ENCODE results near the gene ERCC1. TPM values are rescaled to one million over a fixed set of nuclear protein-coding genes. Genes with fewer than 3 reads are reported as not detected.
A peak's percentile ranks its signal among the peaks of the same experiment; 100 is the strongest.

The ERCC1 gene
- total RNA-seq, 1 experiment from 2014 or later: 62.4 TPM

DNA sequence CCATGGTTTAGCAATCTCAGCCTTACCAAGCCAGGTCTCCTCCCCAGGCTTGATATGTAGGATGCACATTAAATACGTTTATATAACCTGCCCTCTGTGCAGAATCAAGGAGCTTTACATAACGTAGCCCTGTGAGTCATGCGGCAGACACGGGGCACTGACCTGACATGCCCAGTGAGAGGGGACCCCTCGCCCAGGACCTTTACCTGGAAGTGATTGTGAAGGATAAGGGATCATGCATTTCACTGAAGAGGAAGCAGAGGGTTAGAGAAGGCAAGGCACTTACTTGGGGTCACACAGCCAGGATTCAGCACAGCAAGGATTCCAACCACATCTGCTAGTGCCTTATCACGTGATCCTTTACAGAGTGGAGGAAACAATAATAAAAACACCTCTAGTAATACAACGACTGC lies 25.2 kb upstream of the ERCC1 start:
- H3K27me3 ChIP-seq (ENCODE audit: insufficient read depth, low read length): no peaks in the 10 kb centered on the region; the same call in 1 of the 2 replicates
- H3K4me2 ChIP-seq (ENCODE audit: insufficient read depth, insufficient read length, low read length): no peak overlapping the region
- no peak overlapping the region for H2AK5ac ChIP-seq (ENCODE audit: insufficient read length, low read length)
- no peak overlapping the region for H3K56ac ChIP-seq (ENCODE audit: insufficient read length, low read depth, low read length)
- peaks cover 5% of the 10 kb centered on the region for H3K23me2 ChIP-seq (ENCODE audit: insufficient read length, low read depth, low read length, poor library complexity, severe bottlenecking)
- no peak overlapping the region for H4K8ac ChIP-seq (replicated peaks; ENCODE audit: insufficient read length, low read depth, low read length)
- no peak overlapping the region for H3K4ac ChIP-seq (ENCODE audit: low read depth, low read length)
- TF ChIP-seq, protein P1, sequence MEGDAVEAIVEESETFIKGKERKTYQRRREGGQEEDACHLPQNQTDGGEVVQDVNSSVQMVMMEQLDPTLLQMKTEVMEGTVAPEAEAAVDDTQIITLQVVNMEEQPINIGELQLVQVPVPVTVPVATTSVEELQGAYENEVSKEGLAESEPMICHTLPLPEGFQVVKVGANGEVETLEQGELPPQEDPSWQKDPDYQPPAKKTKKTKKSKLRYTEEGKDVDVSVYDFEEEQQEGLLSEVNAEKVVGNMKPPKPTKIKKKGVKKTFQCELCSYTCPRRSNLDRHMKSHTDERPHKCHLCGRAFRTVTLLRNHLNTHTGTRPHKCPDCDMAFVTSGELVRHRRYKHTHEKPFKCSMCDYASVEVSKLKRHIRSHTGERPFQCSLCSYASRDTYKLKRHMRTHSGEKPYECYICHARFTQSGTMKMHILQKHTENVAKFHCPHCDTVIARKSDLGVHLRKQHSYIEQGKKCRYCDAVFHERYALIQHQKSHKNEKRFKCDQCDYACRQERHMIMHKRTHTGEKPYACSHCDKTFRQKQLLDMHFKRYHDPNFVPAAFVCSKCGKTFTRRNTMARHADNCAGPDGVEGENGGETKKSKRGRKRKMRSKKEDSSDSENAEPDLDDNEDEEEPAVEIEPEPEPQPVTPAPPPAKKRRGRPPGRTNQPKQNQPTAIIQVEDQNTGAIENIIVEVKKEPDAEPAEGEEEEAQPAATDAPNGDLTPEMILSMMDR (conservative IDR thresholded peaks at IDR 0.05): no peak
- WGBS (ENCODE audit: extremely low coverage, insufficient read length, low lambda C conversion rate): no CpG with 5 or more reads among the region's 7 CpGs
- no peak overlapping the region for H2BK20ac ChIP-seq (ENCODE audit: low read depth, low read length, poor library complexity, severe bottlenecking)
- peaks cover 42% of the 10 kb centered on the region for H3K27me3 Mint-ChIP-seq (ENCODE audit: low read depth)
- no peaks in the 10 kb centered on the region; a peak in 1 of 7 replicates for H3K36me3 Mint-ChIP-seq (ENCODE audit: insufficient read depth in 1 of 3, low read depth in 3 of 3)
- H3K9me3 Mint-ChIP-seq: peaks cover 4 to 11% of the 10 kb centered on the region in 2 experiments; a peak in 4 of 5 replicates
- no peak for DNase-seq
- no peak overlapping the region for H4K5ac ChIP-seq (ENCODE audit: insufficient read length, low read depth, low read length)
- H2BK120ac ChIP-seq (ENCODE audit: low read depth, low read length, poor library complexity, severe bottlenecking): no peak overlapping the region
- peaks cover 15 to 25% of the 10 kb centered on the region in 2 experiments for H3K4me1 Mint-ChIP-seq
- H3K4me3 Mint-ChIP-seq: no peak overlapping the region
- no peaks in the 10 kb centered on the region for H3K79me1 ChIP-seq (ENCODE audit: insufficient read depth, low read depth, low read length, poor library complexity, severe bottlenecking)
- no peaks in the 10 kb centered on the region for H3K79me2 ChIP-seq (ENCODE audit: insufficient read depth, low read length)
- H3K4me1 ChIP-seq (ENCODE audit: insufficient read depth, low read length): peaks cover 2% of the 10 kb centered on the region; the same call in 1 of the 2 replicates
- no peaks in the 10 kb centered on the region for H3K9me3 ChIP-seq (ENCODE audit: control insufficient read depth, low read depth, low read length)
- H3K9ac ChIP-seq (ENCODE audit: extremely low read depth, insufficient read length, low read length): no peak overlapping the region
- H2BK12ac ChIP-seq (ENCODE audit: insufficient read length, low read depth, low read length): no peak overlapping the region
- H3T11ph ChIP-seq (ENCODE audit: low read length): no peak overlapping the region
- no peak overlapping the region for H2BK15ac ChIP-seq (ENCODE audit: low read depth, low read length)
- no peak overlapping the region for H3K27ac Mint-ChIP-seq
- H3K23ac ChIP-seq (ENCODE audit: insufficient read length, low read depth, low read length): no peak overlapping the region
- peak overlapping the region; percentile 71 for H3K18ac ChIP-seq (ENCODE audit: insufficient read length, low read depth, low read length)
- no peak overlapping the region for H2AFZ ChIP-seq (ENCODE audit: low read length)
- H3K14ac ChIP-seq (ENCODE audit: insufficient read depth, low read length): no peak overlapping the region
- H3K27ac ChIP-seq (ENCODE audit: insufficient read length, low read depth, low read length): no peak overlapping the region
- no peaks in the 10 kb centered on the region for H4K20me1 ChIP-seq (ENCODE audit: control insufficient read depth, insufficient read depth, insufficient read length)
- no peak overlapping the region for H4K91ac ChIP-seq (ENCODE audit: insufficient read length, low read depth, low read length)
- no peak overlapping the region for H2BK5ac ChIP-seq (ENCODE audit: insufficient read length, low read length)

Data from H9 (cell line).